Measurements from ENCODE around the gene WDR1.

WDR1 gene

GRCh38 chr4:10031668-10032590, 84.7 kb downstream of the WDR1 start:
- Histone ChIP-seq H3K4me3 (ENCODE audit: low read depth in 1 of 5, low read length in 5 of 5) (no peak overlapping the region), H3K4me1 (ENCODE audit: control insufficient read depth in 5 of 5, insufficient read depth in 5 of 5, low read length in 5 of 5) (peaks cover 5 to 34% (median 24%) of the 10 kb centered on the region in 5 donors), H3K9me3 (ENCODE audit: control insufficient read depth in 5 of 5, low read length in 5 of 5) (no peaks in the 10 kb centered on the region), H3K9ac (ENCODE audit: low read length in 5 of 5) (no peak overlapping the region), H3K27me3 (ENCODE audit: control insufficient read depth in 5 of 5, insufficient read depth in 4 of 5, low read length in 5 of 5) (peaks cover 3 to 16% (median 5%) of the 10 kb centered on the region in 5 donors), H3K36me3 (ENCODE audit: control insufficient read depth in 5 of 5, insufficient read depth in 5 of 5, low read length in 5 of 5) (no peaks in the 10 kb centered on the region), H3K27ac (ENCODE audit: low read depth, low read length) (no peak overlapping the region)

GRCh38 chr4:10030972-10031667, 85.5 kb downstream of the WDR1 start:
- Histone ChIP-seq H3K9me3 (ENCODE audit: control insufficient read depth in 5 of 5, low read length in 5 of 5) (no peaks in the 10 kb centered on the region), H3K9ac (ENCODE audit: low read length in 5 of 5) (no peak overlapping the region), H3K27ac (ENCODE audit: low read depth, low read length) (no peak overlapping the region), H3K4me1 (ENCODE audit: control insufficient read depth in 5 of 5, insufficient read depth in 5 of 5, low read length in 5 of 5) (peaks cover 5 to 34% (median 24%) of the 10 kb centered on the region in 5 donors), H3K4me3 (ENCODE audit: low read depth in 1 of 5, low read length in 5 of 5) (no peak overlapping the region), H3K27me3 (ENCODE audit: control insufficient read depth in 5 of 5, insufficient read depth in 4 of 5, low read length in 5 of 5) (peaks cover 3 to 16% (median 5%) of the 10 kb centered on the region in 5 donors), H3K36me3 (ENCODE audit: control insufficient read depth in 5 of 5, insufficient read depth in 5 of 5, low read length in 5 of 5) (no peaks in the 10 kb centered on the region)

- Histone ChIP-seq H3K4me3 (ENCODE audit: low read depth in 1 of 5, low read length in 5 of 5) (no peak overlapping the region), H3K9me3 (ENCODE audit: control insufficient read depth in 5 of 5, low read length in 5 of 5) (no peaks in the 10 kb centered on the region), H3K9ac (ENCODE audit: low read length in 5 of 5) (no peak overlapping the region), H3K36me3 (ENCODE audit: control insufficient read depth in 5 of 5, insufficient read depth in 5 of 5, low read length in 5 of 5) (no peaks in the 10 kb centered on the region), H3K27me3 (ENCODE audit: control insufficient read depth in 5 of 5, insufficient read depth in 4 of 5, low read length in 5 of 5) (peaks cover 0 to 3% (median 1%) of the 10 kb centered on the region in 5 donors), H3K27ac (ENCODE audit: low read depth, low read length) (no peak overlapping the region), H3K4me1 (ENCODE audit: control insufficient read depth in 5 of 5, insufficient read depth in 5 of 5, low read length in 5 of 5) (peaks cover 5 to 42% (median 28%) of the 10 kb centered on the region in 5 donors)
Observed at GRCh38 chr4:10029403-10029802, 87.2 kb downstream of the WDR1 start.

GRCh38 chr4:10028910-10029309, 87.7 kb downstream of the WDR1 start:
- H3K27ac ChIP-seq (ENCODE audit: low read depth, low read length) = no peak overlapping the region
- no peaks in the 10 kb centered on the region for H3K36me3 ChIP-seq (ENCODE audit: control insufficient read depth in 5 of 5, insufficient read depth in 5 of 5, low read length in 5 of 5)
- peaks cover 0 to 3% (median 0%) of the 10 kb centered on the region in 5 donors for H3K27me3 ChIP-seq (ENCODE audit: control insufficient read depth in 5 of 5, insufficient read depth in 4 of 5, low read length in 5 of 5)
- peaks cover 5 to 43% (median 31%) of the 10 kb centered on the region in 5 donors for H3K4me1 ChIP-seq (ENCODE audit: control insufficient read depth in 5 of 5, insufficient read depth in 5 of 5, low read length in 5 of 5)
- H3K9me3 ChIP-seq (ENCODE audit: control insufficient read depth in 5 of 5, low read length in 5 of 5) = no peaks in the 10 kb centered on the region
- no peak overlapping the region for H3K4me3 ChIP-seq (ENCODE audit: low read depth in 1 of 5, low read length in 5 of 5)
- no peak overlapping the region for H3K9ac ChIP-seq (ENCODE audit: low read length in 5 of 5)

GRCh38 chr4:10026485-10026884, 90.1 kb downstream of the WDR1 start:
- Histone ChIP-seq H3K27ac (ENCODE audit: low read depth, low read length) (no peak overlapping the region), H3K4me1 (ENCODE audit: control insufficient read depth in 5 of 5, insufficient read depth in 5 of 5, low read length in 5 of 5) (peaks cover 0 to 44% (median 23%) of the 10 kb centered on the region in 5 donors), H3K27me3 (ENCODE audit: control insufficient read depth in 5 of 5, insufficient read depth in 4 of 5, low read length in 5 of 5) (peaks cover 0 to 4% (median 0%) of the 10 kb centered on the region in 5 donors), H3K9me3 (ENCODE audit: control insufficient read depth in 5 of 5, low read length in 5 of 5) (no peaks in the 10 kb centered on the region), H3K36me3 (ENCODE audit: control insufficient read depth in 5 of 5, insufficient read depth in 5 of 5, low read length in 5 of 5) (no peaks in the 10 kb centered on the region), H3K4me3 (ENCODE audit: low read depth in 1 of 5, low read length in 5 of 5) (no peak overlapping the region), H3K9ac (ENCODE audit: low read length in 5 of 5) (no peak overlapping the region)

- Histone ChIP-seq H3K4me1 (ENCODE audit: control insufficient read depth in 5 of 5, insufficient read depth in 5 of 5, low read length in 5 of 5) (peaks cover 0 to 49% (median 31%) of the 10 kb centered on the region in 5 donors), H3K9ac (ENCODE audit: low read length in 5 of 5) (no peak overlapping the region), H3K27me3 (ENCODE audit: control insufficient read depth in 5 of 5, insufficient read depth in 4 of 5, low read length in 5 of 5) (peaks cover 0 to 4% (median 0%) of the 10 kb centered on the region in 5 donors), H3K9me3 (ENCODE audit: control insufficient read depth in 5 of 5, low read length in 5 of 5) (no peaks in the 10 kb centered on the region), H3K36me3 (ENCODE audit: control insufficient read depth in 5 of 5, insufficient read depth in 5 of 5, low read length in 5 of 5) (no peaks in the 10 kb centered on the region), H3K27ac (ENCODE audit: low read depth, low read length) (peak overlapping the region; percentile 13), H3K4me3 (ENCODE audit: low read depth in 1 of 5, low read length in 5 of 5) (no peak overlapping the region)
Observed at GRCh38 chr4:10025230-10025806, 91.3 kb downstream of the WDR1 start.

All from subcutaneous abdominal adipose tissue (tissue), 5 donors.